RKO (cell line): Measurements from ENCODE around the gene TMEM187.

Experiments used
- DNase-seq: peaks from one replicate; pipeline ENCODE4 v3.0.0-alpha.2; 2016; ENCODE audit warnings: low spot score

Gene TMEM187

GRCh38 chrX:154000051-154000450 is 27.5 kb downstream of the TMEM187 start:
- DNase-seq: no peak

GRCh38 chrX:154002215-154002719 is 29.7 kb downstream of the TMEM187 start:
- no peak for DNase-seq

GRCh38 chrX:154004315-154004714 is 31.8 kb downstream of the TMEM187 start:
- DNase-seq: no peak

GRCh38 chrX:154006947-154007346 is 34.4 kb downstream of the TMEM187 start:
- DNase-seq: no peak

GRCh38 chrX:154008521-154008920 is 36.0 kb downstream of the TMEM187 start:
- DNase-seq: no peak

- peak; percentile 30 for DNase-seq
Observed at GRCh38 chrX:154010330-154011087, 38.0 kb downstream of the TMEM187 start.

GRCh38 chrX:154011376-154012335 is 39.1 kb downstream of the TMEM187 start:
- no peak for DNase-seq

GRCh38 chrX:154012336-154012991 is 39.9 kb downstream of the TMEM187 start:
- DNase-seq: no peak

- no peak for DNase-seq
Observed at GRCh38 chrX:154013001-154013421, 40.5 kb downstream of the TMEM187 start.

- DNase-seq: peak; percentile 37
Observed at GRCh38 chrX:154013614-154014360, 41.2 kb downstream of the TMEM187 start.

- no peak for DNase-seq
Observed at GRCh38 chrX:154014429-154015380, 42.2 kb downstream of the TMEM187 start.

- DNase-seq: no peak
Observed at GRCh38 chrX:154015581-154016264, 43.2 kb downstream of the TMEM187 start.

- DNase-seq: no peak
Observed at GRCh38 chrX:154016366-154017076, 44.0 kb downstream of the TMEM187 start.

GRCh38 chrX:154017766-154018517 is 45.4 kb downstream of the TMEM187 start:
- no peak for DNase-seq

- no peak for DNase-seq
Observed at GRCh38 chrX:154018518-154019060, 46.0 kb downstream of the TMEM187 start.

- no peak for DNase-seq
Observed at GRCh38 chrX:154019061-154019621, 46.6 kb downstream of the TMEM187 start.
